ENCODE data around the gene MLC1. TPM values are rescaled to one million over a fixed set of nuclear protein-coding genes. Genes with fewer than 3 reads are reported as not detected.
"Not testable (repeated sequence)": the region's sequence is repeated elsewhere in the genome, so short reads cannot be mapped to it uniquely, and the experiment has no call there.

Gene MLC1
- total RNA-seq, 1 donor from 2014 or later, result 3.1 TPM

DNA sequence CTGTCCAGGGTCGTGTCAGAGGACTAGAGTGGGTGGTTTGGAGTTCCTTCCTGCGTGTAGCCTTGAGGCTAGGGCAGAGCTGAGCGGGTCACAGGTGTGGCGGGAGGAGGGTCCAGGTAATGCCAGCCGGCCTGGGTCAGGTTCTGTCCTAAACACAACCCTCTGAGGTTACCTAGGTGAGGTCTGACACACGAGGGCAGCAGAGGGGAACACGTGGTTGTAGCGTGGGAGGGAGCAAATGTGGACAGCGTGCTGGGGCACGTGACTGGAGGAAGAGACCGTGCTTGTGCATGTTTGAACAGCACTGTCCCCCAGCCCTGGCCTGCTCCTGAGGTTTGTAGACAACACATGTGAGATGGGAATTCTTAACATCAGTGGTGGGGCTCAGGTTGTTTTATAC lies 17.7 kb upstream of the MLC1 start:
- no peak for DNase-seq

- no peak for DNase-seq
Measured at GRCh38 chr22:50101870-50102565, 16.8 kb upstream of the MLC1 start.

- DNase-seq, result no peak
Measured at GRCh38 chr22:50098052-50098451, 12.8 kb upstream of the MLC1 start.

GRCh38 chr22:50092342-50092741 lies 7.1 kb upstream of the MLC1 start:
- DNase-seq, result no peak

DNA sequence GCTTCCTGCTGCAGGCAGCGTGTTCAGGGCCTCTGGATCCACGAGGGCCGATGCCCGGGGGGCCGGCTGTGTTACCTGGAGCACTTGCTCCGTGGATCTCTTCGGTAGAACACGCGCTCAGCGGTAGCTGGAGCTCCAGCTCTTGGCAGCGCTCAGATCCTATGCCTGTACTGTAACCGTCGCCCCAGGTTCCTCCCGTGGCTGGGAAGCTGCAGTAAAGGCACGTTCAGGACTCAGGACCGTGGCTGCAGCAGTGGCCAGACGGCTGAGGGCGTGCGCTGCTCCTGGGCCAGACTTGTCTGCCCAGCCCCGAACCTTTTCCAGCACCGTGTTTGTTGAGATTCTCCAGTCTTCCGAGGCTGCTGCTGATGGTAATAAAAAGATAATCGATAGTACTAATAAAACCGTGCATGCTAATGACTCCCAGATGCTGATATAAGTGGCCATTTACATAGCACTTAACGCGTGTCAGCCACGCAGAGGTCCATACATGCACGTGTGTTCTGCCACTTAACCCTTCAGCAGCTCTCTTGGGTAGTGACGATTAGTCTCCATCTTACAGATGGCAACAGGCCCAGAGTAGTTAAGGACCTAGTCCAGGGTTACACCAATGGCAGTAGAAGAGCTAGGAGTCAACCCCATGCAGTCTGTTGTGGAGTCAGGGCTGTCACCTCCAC lies 6.0 kb upstream of the MLC1 start:
- DNase-seq, result no peak

GRCh38 chr22:50090412-50090714 lies 5.1 kb upstream of the MLC1 start:
- DNase-seq, result no peak

GRCh38 chr22:50089682-50090411 lies 4.6 kb upstream of the MLC1 start, which contains the start of gene MOV10L1:
Gene MOV10L1 (plus strand): TSS chr22:50090006. CDS start chr22:50090089, 83 bp downstream.
- no peak for DNase-seq

DNA sequence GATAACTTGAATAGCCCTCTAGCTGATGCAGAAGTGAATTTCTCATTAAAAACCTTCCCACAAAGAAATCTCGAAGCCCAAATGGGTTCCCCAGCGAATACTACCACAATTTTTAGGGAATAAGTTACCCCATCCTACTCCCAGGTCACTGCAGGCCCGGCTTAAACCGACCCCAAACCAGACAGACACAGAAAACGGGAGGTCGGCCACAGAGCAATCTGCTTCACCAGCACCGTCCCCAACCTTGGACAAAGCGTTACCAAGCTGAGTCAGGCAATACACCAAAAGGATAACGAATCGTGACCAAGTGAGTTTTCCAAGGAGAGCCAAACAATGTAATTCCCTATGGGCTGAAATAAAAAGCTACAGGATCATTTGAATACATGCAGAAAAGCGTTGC lies 4.0 kb upstream of the MLC1 start:
- no peak for DNase-seq

- no peak for DNase-seq
Measured at GRCh38 chr22:50088096-50088495, 2.9 kb upstream of the MLC1 start.

DNA sequence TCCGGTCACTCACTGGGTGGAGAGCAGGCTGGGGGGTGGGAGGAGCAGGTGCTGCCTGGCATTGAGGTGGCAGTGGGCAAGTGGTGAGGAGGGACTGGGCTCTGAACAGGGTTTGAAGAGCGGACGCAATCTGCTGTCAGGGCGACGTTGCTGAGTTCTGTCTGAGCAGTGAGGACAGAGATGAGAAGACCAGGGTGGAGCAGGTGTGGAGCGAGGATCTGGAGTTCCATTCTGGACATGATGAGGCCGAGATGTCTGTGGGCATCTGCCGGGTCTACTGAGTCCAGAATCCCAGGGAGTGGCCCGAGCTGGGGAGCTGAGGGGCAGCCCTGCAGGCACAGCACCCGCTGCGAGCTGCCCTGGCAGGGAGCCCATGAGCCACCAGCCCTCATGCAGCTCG lies 2.4 kb upstream of the MLC1 start:
- DNase-seq, result no peak

- DNase-seq, result not testable (repeated sequence)
Measured at GRCh38 chr22:50086975-50087374, 1.7 kb upstream of the MLC1 start.

GRCh38 chr22:50086526-50086925 lies 1.3 kb upstream of the MLC1 start:
- no peak for DNase-seq

- no peak for DNase-seq
Measured at GRCh38 chr22:50084614-50085021, 608 bp downstream of the MLC1 start.

GRCh38 chr22:50084080-50084477 lies 1.1 kb downstream of the MLC1 start:
- DNase-seq, result no peak

DNA sequence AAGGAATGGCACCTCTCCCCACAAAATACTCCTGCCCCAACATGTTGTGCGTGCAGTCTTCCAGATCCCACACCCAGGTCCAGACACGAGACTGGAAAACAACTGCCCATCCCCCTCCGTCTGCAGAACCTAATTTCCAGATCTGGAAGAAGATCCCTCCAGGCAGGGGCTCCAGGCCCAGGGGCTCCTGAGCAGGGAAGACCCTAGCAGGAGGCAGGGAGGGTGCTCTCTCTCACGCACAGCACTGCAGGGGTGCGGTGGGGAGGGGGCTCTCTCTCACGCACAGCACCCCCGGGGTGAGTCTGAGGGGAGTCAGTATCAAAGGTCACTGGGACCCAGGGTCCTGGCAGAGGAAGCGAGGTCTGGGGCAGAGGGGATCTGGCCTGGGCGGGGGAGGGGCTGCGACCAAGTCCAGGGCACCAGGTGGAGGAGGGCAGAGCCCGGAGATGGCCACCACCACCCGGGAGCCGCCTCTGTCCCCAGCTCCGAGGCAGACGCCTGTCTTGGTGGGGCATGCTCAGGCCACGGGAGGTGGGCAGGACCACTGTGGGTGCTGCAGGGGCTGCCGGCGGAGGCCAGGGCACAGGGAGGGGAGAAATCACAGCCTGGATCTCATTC lies 1.7 kb downstream of the MLC1 start:
- DNase-seq, result no peak

DNA sequence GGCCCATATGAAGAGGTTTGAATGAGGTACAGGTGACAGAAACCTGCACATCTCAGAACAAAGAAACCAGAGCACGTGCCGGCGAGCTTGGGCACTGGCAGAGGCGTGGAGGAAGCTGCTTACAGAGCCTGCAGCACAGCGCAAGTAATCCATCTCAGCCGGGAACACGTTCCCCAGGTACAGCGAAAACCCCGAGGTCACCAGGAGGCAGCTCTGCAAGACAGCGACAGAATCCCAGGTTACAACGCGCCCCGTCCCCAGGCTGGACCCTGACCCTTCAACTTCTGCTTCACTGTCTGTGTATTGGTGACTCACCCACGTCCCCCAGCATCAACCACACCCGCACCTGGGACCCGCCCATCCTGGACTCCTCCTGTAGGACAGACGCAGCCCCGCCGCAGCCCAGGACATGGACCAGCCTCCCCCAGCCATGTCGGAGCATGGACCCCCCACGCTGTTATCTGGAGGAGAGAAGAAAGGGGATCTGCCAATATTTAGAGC lies 2.2 kb downstream of the MLC1 start:
- DNase-seq, result no peak

- no peak for DNase-seq
Measured at GRCh38 chr22:50082197-50082715, 3.0 kb downstream of the MLC1 start.

- no peak for DNase-seq
Measured at GRCh38 chr22:50081426-50082196, 3.6 kb downstream of the MLC1 start.

DNA sequence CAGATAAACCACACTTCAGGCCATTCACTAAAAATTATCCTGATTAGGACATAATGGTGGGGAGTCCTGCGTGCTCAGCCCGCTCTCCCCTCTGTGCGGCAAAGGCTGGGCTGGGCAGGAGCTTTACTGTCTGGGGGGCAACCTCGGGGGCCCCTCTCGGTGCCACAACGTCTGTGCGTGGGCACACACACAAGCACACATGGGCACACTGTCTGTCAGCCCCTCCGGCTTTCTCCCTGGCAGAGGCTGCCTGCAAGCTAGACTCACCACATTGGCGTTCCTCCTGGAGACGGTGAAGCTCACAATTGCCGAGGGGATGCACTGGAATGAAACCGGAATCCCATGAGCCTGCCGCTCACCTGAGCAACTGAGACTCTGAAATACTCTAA lies 5.2 kb downstream of the MLC1 start:
- DNase-seq, result no peak

GRCh38 chr22:50078761-50079160 lies 6.5 kb downstream of the MLC1 start:
- no peak for DNase-seq

DNA sequence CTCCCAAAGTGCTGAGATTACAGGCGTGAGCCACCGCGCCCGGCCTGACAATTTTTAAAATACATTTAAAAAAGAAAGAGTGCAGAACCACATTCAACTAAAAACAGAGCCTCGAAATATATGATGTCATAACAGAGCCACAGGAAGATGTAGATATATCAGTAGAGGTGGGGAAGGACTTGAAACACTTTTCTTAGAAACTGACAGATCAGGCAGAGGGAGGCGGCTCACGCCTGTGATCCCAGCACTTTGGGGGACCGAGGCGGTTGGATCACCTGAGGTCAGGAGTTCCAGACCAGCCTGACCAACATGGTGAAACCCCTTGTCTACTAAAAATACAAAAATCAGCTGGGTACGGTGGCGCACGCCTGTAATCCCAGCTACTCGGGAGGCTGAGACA lies 7.0 kb downstream of the MLC1 start:
- DNase-seq, result no peak

Data from skin of body (tissue), 2 donors.